Fibroblast of mammary gland (primary cell): Measurements from ENCODE around the gene ACSL4.

ENCODE experiments used
- DNase-seq: peaks from one replicate; pipeline ENCODE4 v3.0.0-alpha.2; 2010; ENCODE audit warnings: low read depth
- H3K4me3 ChIP-seq: 2 replicates; pipeline ENCODE4 v1.5.1; 2011; ENCODE audit warnings: low read depth, mild to moderate bottlenecking, low read length, moderate library complexity; ENCODE audit not compliant: control insufficient read depth
- TF ChIP-seq, protein P1 (sequence below): conservative IDR thresholded peaks from 2 replicates; pipeline ENCODE4 v1.5.1; 2011; ENCODE audit warnings: low read depth, low read length, inconsistent platforms; ENCODE audit not compliant: control insufficient read depth, insufficient read depth

ACSL4 gene

DNA sequence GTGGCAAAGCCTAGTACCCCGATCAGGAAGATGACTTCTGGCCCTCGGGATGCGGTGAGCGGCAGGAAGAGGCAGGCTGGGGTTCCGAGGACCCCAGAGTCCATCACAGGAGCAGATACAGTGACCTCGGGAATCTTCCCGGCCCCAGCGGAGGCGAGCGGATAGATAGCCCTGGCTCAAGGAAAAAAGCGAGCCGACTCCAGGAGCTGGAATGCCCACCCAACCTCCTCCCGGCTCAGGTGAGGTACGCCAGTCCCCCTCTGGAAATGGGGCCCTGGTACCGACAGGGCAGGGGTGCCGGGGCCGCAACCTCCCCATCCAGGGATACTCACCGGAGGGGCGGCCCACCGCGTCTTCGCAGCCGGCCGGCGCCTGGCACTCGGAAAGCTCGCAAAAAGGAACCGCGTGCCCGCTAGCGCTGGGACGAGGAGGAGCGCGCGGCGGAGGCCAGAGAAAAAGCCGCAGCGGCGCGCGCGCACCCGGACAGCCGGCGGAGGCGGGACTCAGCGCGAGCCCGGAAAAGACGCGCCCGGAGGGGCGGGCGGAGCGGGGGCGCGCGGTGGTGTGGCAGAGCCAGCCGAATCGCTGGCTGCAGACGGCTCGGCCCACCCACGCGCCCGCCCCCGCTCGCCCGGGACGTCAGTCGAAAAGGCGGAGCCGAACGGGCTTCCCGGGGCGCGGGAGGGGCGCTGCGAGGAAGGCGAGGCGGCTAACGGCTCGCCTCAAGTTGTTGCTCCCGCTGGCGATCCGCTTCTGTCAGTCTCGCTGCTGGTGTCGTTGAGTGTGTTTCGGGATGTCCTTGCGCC, at the start of gene ACSL4:
Gene ACSL4, minus strand, starts transcription at position 451 of the 806 bp plus-strand sequence. CDS start 49,894 bp downstream, outside the sequence.
- peak; percentile 73 for DNase-seq
- H3K4me3 ChIP-seq = peak within 1 kb of the TSS; percentile 83
- TF ChIP-seq, protein P1, sequence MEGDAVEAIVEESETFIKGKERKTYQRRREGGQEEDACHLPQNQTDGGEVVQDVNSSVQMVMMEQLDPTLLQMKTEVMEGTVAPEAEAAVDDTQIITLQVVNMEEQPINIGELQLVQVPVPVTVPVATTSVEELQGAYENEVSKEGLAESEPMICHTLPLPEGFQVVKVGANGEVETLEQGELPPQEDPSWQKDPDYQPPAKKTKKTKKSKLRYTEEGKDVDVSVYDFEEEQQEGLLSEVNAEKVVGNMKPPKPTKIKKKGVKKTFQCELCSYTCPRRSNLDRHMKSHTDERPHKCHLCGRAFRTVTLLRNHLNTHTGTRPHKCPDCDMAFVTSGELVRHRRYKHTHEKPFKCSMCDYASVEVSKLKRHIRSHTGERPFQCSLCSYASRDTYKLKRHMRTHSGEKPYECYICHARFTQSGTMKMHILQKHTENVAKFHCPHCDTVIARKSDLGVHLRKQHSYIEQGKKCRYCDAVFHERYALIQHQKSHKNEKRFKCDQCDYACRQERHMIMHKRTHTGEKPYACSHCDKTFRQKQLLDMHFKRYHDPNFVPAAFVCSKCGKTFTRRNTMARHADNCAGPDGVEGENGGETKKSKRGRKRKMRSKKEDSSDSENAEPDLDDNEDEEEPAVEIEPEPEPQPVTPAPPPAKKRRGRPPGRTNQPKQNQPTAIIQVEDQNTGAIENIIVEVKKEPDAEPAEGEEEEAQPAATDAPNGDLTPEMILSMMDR = no peak

- no peak for DNase-seq
- H3K4me3 ChIP-seq = no peak overlapping the region
- TF ChIP-seq, protein P1 = no peak
These were observed 44.7 kb upstream of the ACSL4 start for GRCh38 chrX:109777749-109778148.

- TF ChIP-seq, protein P1 = no peak
- DNase-seq = no peak
- H3K4me3 ChIP-seq = no peak overlapping the region
These were observed 43.9 kb upstream of the ACSL4 start for GRCh38 chrX:109776986-109777385.

DNA sequence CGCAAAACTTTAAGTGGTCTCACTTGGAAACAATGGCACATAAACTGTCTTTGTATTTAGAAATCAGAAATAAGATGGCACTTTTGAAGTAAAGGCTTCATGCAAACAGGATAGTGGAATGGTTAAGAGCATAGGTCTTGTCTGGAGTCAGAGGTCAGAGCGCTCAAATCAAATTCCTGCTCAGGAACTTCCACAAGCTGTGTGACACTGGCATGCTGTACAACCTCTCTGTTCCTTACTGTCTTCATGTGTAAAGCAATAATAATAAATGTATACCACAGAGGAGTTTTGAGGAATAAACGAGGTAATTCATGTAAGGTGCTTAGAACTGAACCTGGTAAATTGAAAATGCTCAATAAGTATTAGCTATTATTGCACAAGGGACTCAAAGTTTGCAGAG, 43.4 kb upstream of the ACSL4 start:
- no peak overlapping the region for H3K4me3 ChIP-seq
- DNase-seq = no peak
- TF ChIP-seq, protein P1 = no peak

GRCh38 chrX:109775386-109775785, 42.3 kb upstream of the ACSL4 start:
- TF ChIP-seq, protein P1 = no peak
- DNase-seq = no peak
- H3K4me3 ChIP-seq = no peak overlapping the region

DNA sequence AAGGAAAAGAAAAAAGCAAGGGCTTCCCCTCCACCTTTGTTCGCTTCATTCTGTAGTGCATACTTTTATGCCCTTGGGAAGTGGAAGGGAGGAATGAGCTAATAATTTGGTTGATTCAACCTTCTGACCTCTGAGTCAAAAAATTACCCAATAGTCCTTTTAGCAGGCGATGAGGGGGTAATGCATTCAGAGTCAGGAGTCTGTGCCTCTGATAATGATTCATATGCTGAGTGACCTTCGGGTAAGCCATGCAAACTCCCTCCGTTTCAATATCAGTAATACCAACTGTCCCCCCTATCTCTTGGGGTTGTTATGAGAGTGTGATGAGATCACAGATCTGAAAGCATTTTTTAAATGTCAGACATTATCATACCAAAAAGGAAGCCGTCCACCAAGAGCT, 41.6 kb upstream of the ACSL4 start:
- DNase-seq = peak; percentile 90

More for the DNA sequence above, 41.6 kb upstream of the ACSL4 start:
- TF ChIP-seq, protein P1 = no peak
- no peak overlapping the region for H3K4me3 ChIP-seq
